Lung (tissue), 12 donors: ENCODE data around the gene GDF7. TPM values are rescaled to one million over a fixed set of nuclear protein-coding genes. Genes with fewer than 3 reads are reported as not detected.

Source experiments
- ATAC-seq: fragments of 200-7000 bp; cut with Tn5 transposase; one replicate; pipeline ENCODE4 v1.9.1; 2020; ENCODE audit warnings: moderate number of reproducible peaks; ENCODE audit not compliant: insufficient read depth, low FRiP score
- DNase-seq, 3 donors: peaks; one replicate each; pipeline ENCODE4 v3.0.0-alpha.2; 2013 to 2017
- H3K27ac ChIP-seq, 2 donors: one replicate each; pipeline ENCODE4 v1.5.1; 2013; ENCODE audit warnings: mild to moderate bottlenecking in 2 of 2, moderate library complexity in 2 of 2, control low read depth in 1 of 2, inconsistent platforms in 1 of 2, low read depth in 1 of 2, low read length in 1 of 2
- H3K27me3 ChIP-seq, 3 donors: one replicate each; pipeline ENCODE4 v1.5.1; 2013; ENCODE audit warnings: low read length in 2 of 3; ENCODE audit not compliant: control insufficient read depth in 3 of 3, insufficient read depth in 3 of 3
- H3K36me3 ChIP-seq, 4 donors: one replicate each; pipeline ENCODE4 v1.5.1; 2013; ENCODE audit warnings: low read length in 4 of 4, mild to moderate bottlenecking in 1 of 4, moderate library complexity in 1 of 4; ENCODE audit not compliant: control insufficient read depth in 4 of 4, insufficient read depth in 4 of 4
- H3K4me1 ChIP-seq, 5 donors: one replicate each; pipeline ENCODE4 v1.5.1; 2013; ENCODE audit warnings: low read length in 5 of 5, mild to moderate bottlenecking in 2 of 5, moderate library complexity in 1 of 5; ENCODE audit not compliant: control insufficient read depth in 5 of 5, insufficient read depth in 5 of 5
- H3K4me3 ChIP-seq: one replicate; pipeline ENCODE4 v1.5.1; 2013; ENCODE audit warnings: mild to moderate bottlenecking, control low read depth, moderate library complexity
- H3K9ac ChIP-seq, 2 donors: one replicate each; pipeline ENCODE4 v1.5.1; 2013; ENCODE audit warnings: low read length in 2 of 2, control low read depth in 1 of 2; ENCODE audit not compliant: insufficient read depth in 1 of 2
- H3K9me3 ChIP-seq, 4 donors: one replicate each; pipeline ENCODE4 v1.5.1; 2013; ENCODE audit warnings: low read length in 3 of 4, mild to moderate bottlenecking in 1 of 4, moderate library complexity in 1 of 4; ENCODE audit not compliant: control insufficient read depth in 4 of 4, insufficient read depth in 3 of 4
- WGBS, 2 donors: extraction: QIAGEN DNeasy Blood & Tissue Kit; methylation state at CpG; one replicate each; pipeline ENCODE4 v1.1.7; 2013; 5-methylcytosine and 5-hydroxymethylcytosine counted together
- polyA plus RNA-seq, 2 donors: library from polyadenylated mRNA; stranded (reverse); fragments of 200-250 nt; gene quantifications; one replicate each; pipeline ENCODE4 v1.2.1, GENCODE V29; 2013
- total RNA-seq, 2 donors: library from RNA; depleted of rRNA in 1 of 2; stranded (reverse); fragments of >200 nt in 1 of 2; gene quantifications; one replicate each; pipeline ENCODE4 v1.2.1, GENCODE V29; 2014 to 2021
- TF ChIP-seq, protein P1 (sequence below): IDR thresholded peaks from 2 replicates; pipeline ENCODE4 v1.5.1; 2012; ENCODE audit warnings: mild to moderate bottlenecking; ENCODE audit errors: control extremely low read depth, extremely low read depth
- donor health status: control.
- donor health status: control.
- donor health status: Bipolar disorder and iron deficiency.
- donor health status: healthy.
- donor health status: DM: yes; HTN: yes; CAD: no.

The GDF7 gene
- total and polyA plus RNA-seq, 4 donors: 0.10 to 0.54 (median 0.31) TPM

DNA sequence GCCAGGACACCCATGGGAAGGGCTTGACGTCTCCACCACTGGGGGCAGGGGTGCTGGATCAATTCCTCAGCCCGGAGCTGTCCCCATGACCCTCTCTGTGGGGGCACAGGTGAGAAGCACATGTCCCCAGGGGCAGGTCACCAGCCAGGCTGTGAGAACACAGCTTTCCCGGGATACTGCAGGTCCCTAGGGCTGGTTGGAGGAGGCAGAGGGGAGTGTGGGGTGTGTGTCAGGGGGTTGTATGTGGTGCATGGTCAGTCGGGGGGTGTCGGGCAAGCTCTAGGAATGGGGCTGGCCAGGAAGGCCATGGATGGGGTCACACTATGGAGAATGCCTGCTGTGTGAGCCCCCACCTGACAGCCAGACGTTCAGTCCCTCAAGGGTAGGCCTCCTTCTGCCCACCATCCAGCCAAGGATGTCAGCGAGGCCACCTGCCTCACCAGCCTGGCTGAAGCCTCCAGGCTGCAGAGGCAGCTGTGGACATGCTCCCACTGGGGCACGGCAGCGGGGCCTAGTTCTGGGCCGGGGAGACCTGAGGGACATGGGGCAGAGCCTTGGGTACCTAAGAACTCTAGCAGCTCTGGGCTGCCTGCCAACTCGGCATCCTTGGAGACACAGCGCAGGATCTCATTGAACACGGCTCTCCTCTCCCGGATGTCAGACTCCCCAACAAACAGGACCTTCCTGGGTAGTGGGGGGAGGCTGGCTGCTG lies 26.4 kb upstream of the GDF7 start:
- DNase-seq (peak in 1 of 3 donors; percentile 43), ATAC-seq (no peak)
- 83 to 90% methylated on average over 14 of the region's 14 CpGs for WGBS, 2 donors
- H3K36me3 ChIP-seq: peaks cover 0 to 64% (median 1%) of the 10 kb centered on the region in 4 donors
- H3K9me3 ChIP-seq: no peaks in the 10 kb centered on the region
- H3K4me1 ChIP-seq: peaks cover 0 to 6% (median 5%) of the 10 kb centered on the region in 5 donors
- H3K27me3 ChIP-seq: no peaks in the 10 kb centered on the region
- H3K27ac ChIP-seq: peak overlapping the region in 1 of 2 donors; percentile 53
- TF ChIP-seq, protein P1, sequence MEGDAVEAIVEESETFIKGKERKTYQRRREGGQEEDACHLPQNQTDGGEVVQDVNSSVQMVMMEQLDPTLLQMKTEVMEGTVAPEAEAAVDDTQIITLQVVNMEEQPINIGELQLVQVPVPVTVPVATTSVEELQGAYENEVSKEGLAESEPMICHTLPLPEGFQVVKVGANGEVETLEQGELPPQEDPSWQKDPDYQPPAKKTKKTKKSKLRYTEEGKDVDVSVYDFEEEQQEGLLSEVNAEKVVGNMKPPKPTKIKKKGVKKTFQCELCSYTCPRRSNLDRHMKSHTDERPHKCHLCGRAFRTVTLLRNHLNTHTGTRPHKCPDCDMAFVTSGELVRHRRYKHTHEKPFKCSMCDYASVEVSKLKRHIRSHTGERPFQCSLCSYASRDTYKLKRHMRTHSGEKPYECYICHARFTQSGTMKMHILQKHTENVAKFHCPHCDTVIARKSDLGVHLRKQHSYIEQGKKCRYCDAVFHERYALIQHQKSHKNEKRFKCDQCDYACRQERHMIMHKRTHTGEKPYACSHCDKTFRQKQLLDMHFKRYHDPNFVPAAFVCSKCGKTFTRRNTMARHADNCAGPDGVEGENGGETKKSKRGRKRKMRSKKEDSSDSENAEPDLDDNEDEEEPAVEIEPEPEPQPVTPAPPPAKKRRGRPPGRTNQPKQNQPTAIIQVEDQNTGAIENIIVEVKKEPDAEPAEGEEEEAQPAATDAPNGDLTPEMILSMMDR: no peak
- no peak overlapping the region for H3K9ac ChIP-seq
- H3K4me3 ChIP-seq: no peak overlapping the region

DNA sequence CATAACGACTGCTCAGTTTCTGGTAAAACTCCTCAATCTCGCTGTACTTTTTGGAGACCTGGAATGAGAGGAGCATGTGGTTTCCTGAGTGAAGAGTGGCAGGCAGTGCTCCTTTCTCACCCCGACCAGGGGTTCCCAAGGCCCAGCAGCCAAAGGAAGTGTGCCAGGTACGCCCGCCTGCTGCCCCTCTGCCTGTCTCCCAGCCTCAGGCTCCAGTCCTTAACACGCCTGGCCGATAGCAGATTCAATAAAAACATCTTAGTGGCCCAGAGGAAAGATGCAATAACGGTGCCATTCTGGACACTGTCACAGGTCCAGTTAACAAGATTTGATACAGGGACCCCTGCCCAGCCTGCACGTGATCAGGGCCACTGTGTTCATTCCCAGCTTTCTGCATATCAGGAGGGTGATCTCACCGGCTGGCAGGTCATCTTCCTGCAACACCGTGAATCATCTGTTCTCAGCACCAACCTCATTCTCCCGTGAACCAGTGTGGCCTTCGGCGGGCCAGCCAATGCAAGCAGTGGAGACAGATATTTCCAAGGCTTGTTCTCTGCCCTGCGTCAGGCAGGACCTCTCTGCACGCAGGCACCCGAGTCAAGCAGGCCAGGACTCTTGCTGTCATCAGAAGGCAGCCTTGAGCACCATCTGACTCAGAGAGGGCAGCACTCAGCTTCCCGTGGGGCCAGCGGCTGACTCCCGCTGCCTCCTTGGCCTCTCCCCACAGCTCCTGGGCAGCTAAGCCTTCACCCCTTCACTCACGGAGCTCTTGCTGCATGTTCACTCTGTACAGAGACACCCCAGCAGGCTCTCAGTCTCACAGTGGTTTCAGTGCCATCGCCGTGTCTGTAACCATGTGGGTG lies 25.6 kb upstream of the GDF7 start:
- Histone ChIP-seq H3K4me3 (no peak overlapping the region), H3K9me3 (no peaks in the 10 kb centered on the region), H3K9ac (no peak overlapping the region), H3K27me3 (no peaks in the 10 kb centered on the region), H3K36me3 (peaks cover 0 to 64% (median 1%) of the 10 kb centered on the region in 4 donors), H3K4me1 (peaks cover 0 to 6% (median 3%) of the 10 kb centered on the region in 5 donors), H3K27ac (peak overlapping the region in 1 of 2 donors; percentile 53)
- DNase-seq (no peak), ATAC-seq (no peak)
- 88 to 92% methylated on average over 23 of the region's 23 CpGs for WGBS, 2 donors
- TF ChIP-seq, protein P1: no peak

DNA sequence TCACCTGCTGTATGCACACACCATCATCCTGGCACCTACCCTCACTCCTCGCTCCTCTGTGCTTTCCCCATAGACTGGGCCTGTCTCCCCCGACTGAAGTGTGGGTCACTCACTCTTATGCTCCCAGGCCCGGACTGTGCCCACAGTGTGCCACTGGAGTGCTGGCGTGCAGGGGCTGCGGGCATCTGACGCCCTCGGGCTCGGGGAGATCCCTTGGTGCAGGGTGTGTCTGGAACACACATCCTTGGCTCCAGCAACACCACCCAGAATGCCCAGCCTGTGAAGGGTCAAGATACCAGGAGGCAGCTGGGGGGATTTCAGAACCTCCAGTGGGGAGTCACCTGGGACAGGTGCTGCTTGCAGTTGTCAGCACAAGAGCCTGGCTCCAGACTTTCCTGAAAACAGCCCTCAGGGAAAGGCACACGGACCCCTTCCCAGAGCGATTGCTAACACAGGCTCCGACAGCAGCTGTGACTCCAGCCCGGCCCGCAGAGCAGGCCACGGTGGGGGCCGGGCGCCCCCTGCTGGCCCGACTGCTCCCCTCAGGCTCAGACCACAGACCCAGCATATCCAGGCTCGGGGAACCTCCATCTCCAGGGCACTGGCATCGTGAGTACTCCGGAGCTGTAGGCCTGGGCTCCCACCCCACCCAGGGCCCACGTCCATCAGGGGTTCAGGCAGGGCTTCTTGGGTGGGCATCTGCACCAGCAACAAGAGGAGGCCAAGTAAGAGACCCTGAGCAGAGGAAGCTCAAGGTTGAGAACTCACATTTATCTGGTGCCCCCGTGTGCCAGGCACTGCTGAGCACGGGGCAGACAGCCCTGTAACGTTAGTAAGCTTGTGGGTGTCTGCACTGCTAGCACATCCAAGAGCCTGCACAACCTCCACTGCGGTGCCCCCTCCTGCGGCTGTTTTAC lies 24.6 kb upstream of the GDF7 start:
- H3K27ac ChIP-seq: no peak overlapping the region

More for the DNA sequence above, 24.6 kb upstream of the GDF7 start:
- Histone ChIP-seq H3K9me3 (no peaks in the 10 kb centered on the region), H3K4me3 (no peak overlapping the region), H3K4me1 (peaks cover 0 to 6% (median 3%) of the 10 kb centered on the region in 5 donors), H3K9ac (no peak overlapping the region), H3K27me3 (no peaks in the 10 kb centered on the region), H3K36me3 (peaks cover 0 to 62% (median 1%) of the 10 kb centered on the region in 4 donors)
- ATAC-seq: peak; percentile 86
- 40 to 48% methylated on average over 25 to 26 of the region's 26 CpGs for WGBS, 2 donors
- TF ChIP-seq, protein P1: peak; percentile 88
- DNase-seq: peak; percentile 73 to 84 (median 82)
